GM19351 (cell line): ENCODE results near the gene HES4.

ENCODE experiments used
- ATAC-seq: cut with Tn5 transposase; IDR thresholded peaks from one replicate; pipeline ENCODE4 v1.9.1; 2021; ENCODE audit warnings: mild to moderate bottlenecking, moderate library complexity; ENCODE audit not compliant: unreplicated experiment

The HES4 gene

GRCh38 chr1:999725-1000356 lies at the start of gene HES4:
Gene HES4, minus strand, starts transcription at chr1:1000097. Its CDS starts 124 bp downstream, at chr1:999973.
- ATAC-seq, result no peak

DNA sequence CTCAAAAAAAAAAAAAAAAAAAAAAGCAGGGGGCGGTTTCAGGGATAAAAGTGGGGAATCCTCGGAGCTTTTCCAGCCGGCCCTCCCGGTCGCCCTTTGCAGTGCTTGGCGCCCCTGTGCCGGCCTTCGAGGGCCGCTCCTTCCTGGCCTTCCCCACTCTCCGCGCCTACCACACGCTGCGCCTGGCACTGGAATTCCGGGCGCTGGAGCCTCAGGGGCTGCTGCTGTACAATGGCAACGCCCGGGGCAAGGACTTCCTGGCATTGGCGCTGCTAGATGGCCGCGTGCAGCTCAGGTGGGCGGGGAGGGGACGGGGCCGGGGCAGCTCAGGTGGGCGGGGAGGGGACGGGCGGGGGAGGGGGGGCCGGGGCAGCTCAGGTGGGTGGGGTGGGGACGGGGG lies 48.9 kb upstream of the HES4 start:
- no peak for ATAC-seq

- no peak for ATAC-seq
These were observed 48.1 kb upstream of the HES4 start for GRCh38 chr1:1047963-1048362.

DNA sequence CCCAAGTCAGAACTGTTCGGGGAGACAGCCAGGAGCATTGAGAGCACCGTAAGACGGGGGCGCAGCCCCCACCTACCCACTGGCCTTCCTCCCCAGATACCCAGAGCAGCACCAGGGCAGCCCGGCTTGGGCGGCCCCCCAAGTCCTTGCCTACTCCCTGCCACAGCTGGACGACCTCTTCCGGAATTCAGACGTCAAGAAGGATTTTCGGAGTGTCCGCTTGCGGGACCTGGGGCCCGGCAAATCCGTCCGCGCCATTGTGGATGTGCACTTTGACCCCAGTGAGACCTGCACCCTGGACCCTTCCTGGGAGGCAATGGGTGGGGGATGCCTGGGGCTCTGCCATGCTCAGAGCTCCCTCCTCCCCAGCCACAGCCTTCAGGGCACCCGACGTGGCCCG lies 47.5 kb upstream of the HES4 start:
- no peak for ATAC-seq

GRCh38 chr1:1046767-1047166 lies 46.9 kb upstream of the HES4 start:
- ATAC-seq, result no peak

DNA sequence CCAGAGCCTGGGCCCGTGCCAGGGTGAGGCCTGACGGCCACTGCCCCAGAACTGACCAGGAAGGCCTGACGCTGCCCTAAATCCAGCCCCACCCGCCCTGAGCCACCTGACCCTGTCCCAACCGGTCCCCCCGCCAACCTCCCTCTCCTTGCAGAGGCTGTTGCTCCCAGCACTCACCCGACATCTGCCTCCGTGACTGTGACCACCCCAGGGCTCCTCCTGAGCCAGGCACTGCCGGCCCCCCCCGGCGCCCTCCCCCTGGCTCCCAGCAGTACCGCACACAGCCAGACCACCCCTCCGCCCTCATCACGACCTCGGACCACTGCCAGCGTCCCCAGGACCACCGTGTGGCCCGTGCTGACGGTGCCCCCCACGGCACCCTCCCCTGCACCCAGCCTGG lies 46.3 kb upstream of the HES4 start:
- ATAC-seq, result no peak

GRCh38 chr1:1045129-1045528 lies 45.2 kb upstream of the HES4 start:
- no peak for ATAC-seq

DNA sequence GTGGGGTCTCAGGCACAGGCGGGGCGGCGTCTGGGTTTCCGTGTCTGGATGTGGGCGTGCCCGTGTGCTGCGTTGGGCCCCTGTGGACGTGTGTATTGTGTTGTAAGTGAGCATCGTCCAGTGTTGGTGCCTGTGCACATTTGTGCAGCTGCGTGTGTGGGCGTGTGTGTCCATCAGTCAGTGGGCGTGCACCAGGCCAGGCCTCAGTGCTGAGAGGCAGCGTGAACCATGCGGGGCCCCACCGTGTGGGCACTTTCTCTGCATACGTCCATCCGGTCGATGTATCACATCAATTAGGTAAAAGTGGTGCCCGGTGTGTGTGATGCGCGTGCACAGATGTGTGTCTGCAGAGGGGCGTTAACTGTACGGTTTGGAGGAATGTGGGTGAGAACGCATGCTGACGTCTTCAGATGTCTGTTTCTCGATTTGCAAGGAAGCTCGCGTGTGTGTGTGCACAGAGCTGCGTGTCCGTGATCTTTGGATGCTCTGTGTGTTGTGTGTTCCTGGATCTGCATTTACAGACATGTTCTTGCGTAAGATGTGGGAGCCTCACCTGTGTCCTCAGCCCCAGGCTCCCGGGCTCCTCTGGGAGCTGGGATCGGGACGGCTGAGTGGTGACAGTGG lies 44.7 kb upstream of the HES4 start:
- no peak for ATAC-seq

GRCh38 chr1:1043921-1044320 lies 44.0 kb upstream of the HES4 start:
- ATAC-seq, result no peak

- no peak for ATAC-seq
These were observed 43.5 kb upstream of the HES4 start for GRCh38 chr1:1043411-1043810.

DNA sequence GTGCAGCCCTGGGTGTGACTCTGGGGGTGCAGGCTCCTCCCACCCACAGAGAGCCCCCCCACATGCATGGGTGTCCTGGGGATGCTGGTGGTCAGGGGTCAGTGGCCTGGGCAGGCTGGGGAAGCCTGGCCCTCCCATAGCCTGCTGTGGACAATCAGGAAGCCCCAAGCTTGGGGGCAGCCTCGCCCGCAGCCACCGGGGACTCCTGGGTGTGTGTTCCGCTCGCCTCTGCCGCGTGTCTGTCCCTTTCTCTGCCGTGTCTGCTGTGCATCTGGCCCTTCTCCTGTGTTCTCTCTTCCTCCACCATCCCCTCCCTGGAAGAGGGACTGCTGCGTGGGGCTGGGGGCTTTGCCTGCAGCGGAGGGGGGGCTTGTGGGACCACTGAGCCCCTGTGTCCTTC lies 42.9 kb upstream of the HES4 start:
- no peak for ATAC-seq

DNA sequence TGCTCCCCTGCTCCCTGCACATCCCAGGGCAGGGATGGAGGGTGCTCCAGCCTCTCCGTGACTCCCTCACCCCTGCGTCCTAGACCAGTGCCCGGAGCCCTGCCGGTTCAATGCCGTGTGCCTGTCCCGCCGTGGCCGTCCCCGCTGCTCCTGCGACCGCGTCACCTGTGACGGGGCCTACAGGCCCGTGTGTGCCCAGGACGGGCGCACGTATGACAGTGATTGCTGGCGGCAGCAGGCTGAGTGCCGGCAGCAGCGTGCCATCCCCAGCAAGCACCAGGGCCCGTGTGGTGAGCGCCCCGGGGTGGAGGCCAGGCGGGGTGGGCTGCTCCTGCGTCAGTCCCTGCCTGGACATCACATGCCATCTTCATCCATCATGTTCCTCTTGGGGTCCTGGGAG lies 42.0 kb upstream of the HES4 start:
- no peak for ATAC-seq

DNA sequence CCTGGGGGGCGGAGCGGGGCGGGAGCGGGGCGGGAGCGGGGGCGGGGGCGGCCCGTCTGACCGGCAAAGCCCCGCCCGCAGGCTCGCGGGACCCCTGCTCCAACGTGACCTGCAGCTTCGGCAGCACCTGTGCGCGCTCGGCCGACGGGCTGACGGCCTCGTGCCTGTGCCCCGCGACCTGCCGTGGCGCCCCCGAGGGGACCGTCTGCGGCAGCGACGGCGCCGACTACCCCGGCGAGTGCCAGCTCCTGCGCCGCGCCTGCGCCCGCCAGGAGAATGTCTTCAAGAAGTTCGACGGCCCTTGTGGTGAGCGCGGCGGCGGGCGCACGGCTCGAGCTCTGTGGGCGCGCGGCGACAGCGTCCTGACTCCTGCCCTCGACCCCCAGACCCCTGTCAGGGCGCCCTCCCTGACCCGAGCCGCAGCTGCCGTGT lies 41.2 kb upstream of the HES4 start:
- ATAC-seq, result no peak

GRCh38 chr1:1040004-1040991 lies 40.4 kb upstream of the HES4 start:
- ATAC-seq, result no peak

- peak; percentile 1 for ATAC-seq
These were observed 39.4 kb upstream of the HES4 start for GRCh38 chr1:1039145-1039910.

DNA sequence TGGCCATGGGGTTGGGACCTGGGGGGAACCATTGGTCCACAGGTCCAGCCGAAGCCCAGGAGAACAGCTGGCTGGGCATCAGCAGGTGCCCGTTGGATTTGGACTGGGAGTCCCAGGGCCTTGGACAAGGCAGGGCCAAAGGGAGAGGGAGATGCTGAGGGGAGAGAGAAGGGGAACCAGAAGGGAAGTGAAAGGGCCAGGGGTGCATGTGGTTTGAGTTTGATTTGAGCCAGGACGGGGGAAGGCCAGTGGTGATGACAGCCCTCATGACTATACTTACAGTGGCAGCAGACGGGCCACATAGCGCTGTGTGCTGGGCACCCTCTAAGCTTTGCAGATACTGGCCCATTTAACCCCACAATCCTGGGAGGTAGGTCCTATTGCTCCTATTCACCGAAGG lies 38.8 kb upstream of the HES4 start:
- ATAC-seq, result peak; percentile 65

- no peak for ATAC-seq
These were observed 37.8 kb upstream of the HES4 start for GRCh38 chr1:1037366-1038327.

DNA sequence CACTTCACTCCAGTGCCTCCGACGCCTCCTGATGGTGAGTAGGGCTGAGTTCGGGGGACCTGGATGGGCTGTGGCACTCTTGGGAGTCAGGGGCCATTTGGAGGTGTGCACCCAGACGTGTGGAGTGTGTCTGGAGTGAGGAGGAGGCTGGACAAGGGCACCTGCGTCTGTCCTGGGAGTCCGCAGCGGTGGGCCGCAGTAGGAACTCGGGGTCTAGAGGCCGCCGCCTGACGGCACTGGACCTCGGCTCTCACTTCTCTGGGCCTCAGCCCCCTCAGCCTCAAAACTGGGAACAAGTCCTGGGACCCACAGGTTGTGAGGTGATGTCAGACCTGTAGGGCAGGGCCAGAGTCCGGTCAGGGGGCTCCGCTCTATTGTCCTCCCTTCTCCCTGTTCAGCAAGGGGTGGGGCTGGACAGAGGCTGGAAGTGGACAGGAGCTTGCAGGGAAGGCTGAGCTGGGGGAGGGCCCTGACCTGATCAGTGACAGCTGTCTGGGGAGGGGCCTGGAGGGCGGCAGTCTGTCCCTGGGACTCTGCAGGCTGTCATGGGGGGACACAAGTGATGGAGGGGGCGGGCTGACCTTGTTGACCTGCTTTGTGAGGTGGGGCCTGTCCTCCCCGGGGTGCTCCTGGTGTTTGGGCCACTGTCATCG lies 35.5 kb upstream of the HES4 start:
- ATAC-seq, result no peak

DNA sequence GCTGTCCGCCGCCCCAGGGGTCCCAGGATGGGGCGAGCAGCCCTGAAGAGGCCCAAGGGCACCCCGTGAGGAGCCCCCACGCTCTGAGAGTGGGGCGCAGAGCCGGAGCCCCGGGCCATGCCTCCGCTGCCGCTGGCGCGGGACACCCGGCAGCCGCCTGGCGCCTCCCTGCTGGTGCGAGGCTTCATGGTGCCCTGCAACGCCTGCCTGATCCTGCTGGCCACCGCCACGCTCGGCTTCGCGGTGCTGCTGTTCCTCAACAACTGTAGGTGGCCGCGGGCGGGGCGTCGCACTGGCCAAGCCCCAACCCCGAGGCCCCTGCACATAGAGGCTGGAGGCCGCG lies 34.5 kb upstream of the HES4 start:
- no peak for ATAC-seq
